ENCODE measurements around the gene METTL3.

METTL3 gene

DNA sequence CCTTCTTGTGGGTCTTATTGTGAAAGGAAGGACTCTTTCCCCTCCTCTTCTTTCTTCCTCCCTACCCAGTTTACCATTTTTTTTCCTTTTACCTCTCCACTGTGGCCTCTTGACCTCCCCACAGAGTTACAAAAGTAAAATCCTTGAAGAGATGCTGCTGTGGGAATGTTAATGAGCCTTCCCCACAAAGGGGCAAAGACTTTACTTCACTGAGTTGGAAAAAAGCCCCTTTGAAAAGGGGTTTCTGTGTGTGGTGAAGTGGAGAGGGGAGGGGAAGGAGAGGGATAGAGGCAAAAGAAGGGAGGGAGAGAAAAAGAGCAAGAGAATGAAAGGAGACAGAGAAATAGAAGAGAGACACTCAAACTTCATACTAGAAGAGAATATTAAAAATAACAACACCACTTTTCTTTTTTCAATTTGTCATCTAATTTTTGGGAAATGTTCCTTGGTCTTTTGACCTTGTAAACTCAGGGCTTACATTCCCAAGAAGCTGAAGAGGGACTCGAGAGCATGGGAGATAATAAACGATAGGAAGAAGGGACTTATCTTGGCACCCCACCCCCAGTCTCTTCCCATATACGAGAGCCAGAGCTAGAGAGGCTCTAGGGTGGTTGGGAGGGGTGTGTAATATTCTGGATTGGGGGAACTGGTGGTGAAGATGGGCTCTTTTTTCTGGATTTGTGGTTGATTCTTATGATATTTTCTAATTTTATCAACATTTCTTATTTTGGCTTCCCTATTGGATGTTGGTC lies 28.2 kb upstream of the METTL3 start:
- H3K36me3 ChIP-seq (ENCODE audit: insufficient read depth, low read length): no peaks in the 10 kb centered on the region
- no peaks in the 10 kb centered on the region for H3K4me1 ChIP-seq (ENCODE audit: control insufficient read depth, insufficient read depth, low read length, unreplicated experiment)
- no peak overlapping the region for H3K27ac ChIP-seq (ENCODE audit: low read depth, low read length)
- no peaks in the 10 kb centered on the region for H3K79me2 ChIP-seq (ENCODE audit: control insufficient read depth, insufficient read depth, low read length, unreplicated experiment)
- peaks cover 50% of the 10 kb centered on the region for H3K27me3 ChIP-seq (ENCODE audit: insufficient read depth, low read length)
- no peak overlapping the region for H3K4me3 ChIP-seq (ENCODE audit: low read depth, low read length)
- H2AFZ ChIP-seq (ENCODE audit: low read length, unreplicated experiment): no peak overlapping the region

DNA sequence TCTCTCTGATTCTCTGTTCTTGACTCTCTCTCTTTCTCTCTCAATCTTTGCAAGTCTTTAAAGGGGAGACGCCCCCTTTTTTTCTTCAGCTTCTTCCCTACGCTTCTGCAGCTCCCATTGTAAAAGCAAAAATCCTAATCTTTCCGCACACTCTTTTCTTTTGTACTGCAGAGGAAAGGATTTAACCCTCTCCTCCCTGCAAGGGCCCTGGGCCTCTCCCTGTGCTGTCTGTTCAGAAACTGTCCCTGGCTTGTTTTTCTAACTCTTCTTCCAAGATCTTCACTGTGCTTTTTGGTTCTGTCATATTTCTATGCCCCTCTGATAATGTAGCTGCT lies 25.9 kb upstream of the METTL3 start:
- Histone ChIP-seq H3K4me1 (ENCODE audit: control insufficient read depth, insufficient read depth, low read length, unreplicated experiment) (no peaks in the 10 kb centered on the region), H3K27ac (ENCODE audit: low read depth, low read length) (no peak overlapping the region), H3K79me2 (ENCODE audit: control insufficient read depth, insufficient read depth, low read length, unreplicated experiment) (no peaks in the 10 kb centered on the region), H2AFZ (ENCODE audit: low read length, unreplicated experiment) (peak overlapping the region; percentile 45), H3K27me3 (ENCODE audit: insufficient read depth, low read length) (peaks cover 64% of the 10 kb centered on the region), H3K4me3 (ENCODE audit: low read depth, low read length) (peak overlapping the region; percentile 65), H3K36me3 (ENCODE audit: insufficient read depth, low read length) (no peaks in the 10 kb centered on the region)

DNA sequence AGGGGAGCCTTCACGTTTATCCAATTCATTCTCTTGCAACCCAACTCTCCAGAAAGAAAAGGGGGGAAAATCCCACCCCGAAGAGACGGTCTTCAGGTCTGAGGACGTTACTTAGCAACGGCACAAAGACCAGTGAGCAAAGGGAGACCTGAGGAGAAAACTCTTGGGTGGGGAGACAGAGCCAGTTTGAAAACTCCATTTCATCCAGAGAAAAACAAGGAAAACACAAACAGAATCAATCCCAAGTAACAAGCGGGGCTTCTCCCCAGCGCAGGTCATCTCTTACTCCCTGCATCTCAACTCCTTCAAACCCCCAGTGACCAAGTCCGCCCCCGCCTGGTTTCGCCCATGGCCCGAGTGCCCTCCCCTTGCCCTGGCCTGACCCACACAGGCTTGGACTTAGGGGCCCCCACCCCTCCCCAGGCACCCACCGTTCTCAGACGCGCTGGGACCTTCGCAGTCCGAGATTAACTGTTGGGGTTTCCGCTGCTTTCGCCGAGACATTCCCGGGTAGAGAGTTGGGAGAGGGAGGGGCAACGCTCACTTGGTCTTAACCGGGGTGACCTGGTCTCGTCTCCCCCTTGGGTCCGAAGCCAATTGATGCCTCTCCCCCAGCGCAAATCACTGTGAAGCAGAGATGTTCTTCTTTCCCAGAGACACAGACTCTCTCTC lies 25.4 kb upstream of the METTL3 start:
- no peaks in the 10 kb centered on the region for H3K36me3 ChIP-seq (ENCODE audit: insufficient read depth, low read length)
- peak overlapping the region; percentile 45 for H2AFZ ChIP-seq (ENCODE audit: low read length, unreplicated experiment)
- peaks cover 64% of the 10 kb centered on the region for H3K27me3 ChIP-seq (ENCODE audit: insufficient read depth, low read length)
- H3K79me2 ChIP-seq (ENCODE audit: control insufficient read depth, insufficient read depth, low read length, unreplicated experiment): no peaks in the 10 kb centered on the region
- H3K4me1 ChIP-seq (ENCODE audit: control insufficient read depth, insufficient read depth, low read length, unreplicated experiment): no peaks in the 10 kb centered on the region
- no peak overlapping the region for H3K27ac ChIP-seq (ENCODE audit: low read depth, low read length)
- peak overlapping the region; percentile 65 for H3K4me3 ChIP-seq (ENCODE audit: low read depth, low read length)

GRCh38 chr14:21535545-21536417 lies 24.6 kb upstream of the METTL3 start:
- Histone ChIP-seq H2AFZ (ENCODE audit: low read length, unreplicated experiment) (no peak overlapping the region), H3K27me3 (ENCODE audit: insufficient read depth, low read length) (peaks cover 64% of the 10 kb centered on the region), H3K79me2 (ENCODE audit: control insufficient read depth, insufficient read depth, low read length, unreplicated experiment) (no peaks in the 10 kb centered on the region), H3K4me1 (ENCODE audit: control insufficient read depth, insufficient read depth, low read length, unreplicated experiment) (no peaks in the 10 kb centered on the region), H3K4me3 (ENCODE audit: low read depth, low read length) (peak overlapping the region; percentile 65), H3K27ac (ENCODE audit: low read depth, low read length) (no peak overlapping the region), H3K36me3 (ENCODE audit: insufficient read depth, low read length) (no peaks in the 10 kb centered on the region)

- Histone ChIP-seq H3K27ac (ENCODE audit: low read depth, low read length) (no peak overlapping the region), H3K27me3 (ENCODE audit: insufficient read depth, low read length) (peaks cover 60% of the 10 kb centered on the region), H3K36me3 (ENCODE audit: insufficient read depth, low read length) (no peaks in the 10 kb centered on the region), H3K4me3 (ENCODE audit: low read depth, low read length) (no peak overlapping the region), H3K4me1 (ENCODE audit: control insufficient read depth, insufficient read depth, low read length, unreplicated experiment) (no peaks in the 10 kb centered on the region), H2AFZ (ENCODE audit: low read length, unreplicated experiment) (no peak overlapping the region), H3K79me2 (ENCODE audit: control insufficient read depth, insufficient read depth, low read length, unreplicated experiment) (no peaks in the 10 kb centered on the region)
Measured at GRCh38 chr14:21534576-21534975, 23.4 kb upstream of the METTL3 start.

- no peak overlapping the region for H3K27ac ChIP-seq (ENCODE audit: low read depth, low read length)
- no peaks in the 10 kb centered on the region for H3K4me1 ChIP-seq (ENCODE audit: control insufficient read depth, insufficient read depth, low read length, unreplicated experiment)
- H3K4me3 ChIP-seq (ENCODE audit: low read depth, low read length): no peak overlapping the region
- peaks cover 48% of the 10 kb centered on the region for H3K27me3 ChIP-seq (ENCODE audit: insufficient read depth, low read length)
- H2AFZ ChIP-seq (ENCODE audit: low read length, unreplicated experiment): no peak overlapping the region
- H3K79me2 ChIP-seq (ENCODE audit: control insufficient read depth, insufficient read depth, low read length, unreplicated experiment): no peaks in the 10 kb centered on the region
- H3K36me3 ChIP-seq (ENCODE audit: insufficient read depth, low read length): no peaks in the 10 kb centered on the region
Measured at GRCh38 chr14:21533294-21533693, 22.2 kb upstream of the METTL3 start.

- H3K4me1 ChIP-seq (ENCODE audit: control insufficient read depth, insufficient read depth, low read length, unreplicated experiment): peaks cover 7% of the 10 kb centered on the region
- no peak overlapping the region for H2AFZ ChIP-seq (ENCODE audit: low read length, unreplicated experiment)
- H3K79me2 ChIP-seq (ENCODE audit: control insufficient read depth, insufficient read depth, low read length, unreplicated experiment): no peaks in the 10 kb centered on the region
- H3K36me3 ChIP-seq (ENCODE audit: insufficient read depth, low read length): no peaks in the 10 kb centered on the region
- no peak overlapping the region for H3K27ac ChIP-seq (ENCODE audit: low read depth, low read length)
- H3K4me3 ChIP-seq (ENCODE audit: low read depth, low read length): no peak overlapping the region
- peaks cover 15% of the 10 kb centered on the region for H3K27me3 ChIP-seq (ENCODE audit: insufficient read depth, low read length)
Measured at GRCh38 chr14:21529515-21529914, 18.4 kb upstream of the METTL3 start.

DNA sequence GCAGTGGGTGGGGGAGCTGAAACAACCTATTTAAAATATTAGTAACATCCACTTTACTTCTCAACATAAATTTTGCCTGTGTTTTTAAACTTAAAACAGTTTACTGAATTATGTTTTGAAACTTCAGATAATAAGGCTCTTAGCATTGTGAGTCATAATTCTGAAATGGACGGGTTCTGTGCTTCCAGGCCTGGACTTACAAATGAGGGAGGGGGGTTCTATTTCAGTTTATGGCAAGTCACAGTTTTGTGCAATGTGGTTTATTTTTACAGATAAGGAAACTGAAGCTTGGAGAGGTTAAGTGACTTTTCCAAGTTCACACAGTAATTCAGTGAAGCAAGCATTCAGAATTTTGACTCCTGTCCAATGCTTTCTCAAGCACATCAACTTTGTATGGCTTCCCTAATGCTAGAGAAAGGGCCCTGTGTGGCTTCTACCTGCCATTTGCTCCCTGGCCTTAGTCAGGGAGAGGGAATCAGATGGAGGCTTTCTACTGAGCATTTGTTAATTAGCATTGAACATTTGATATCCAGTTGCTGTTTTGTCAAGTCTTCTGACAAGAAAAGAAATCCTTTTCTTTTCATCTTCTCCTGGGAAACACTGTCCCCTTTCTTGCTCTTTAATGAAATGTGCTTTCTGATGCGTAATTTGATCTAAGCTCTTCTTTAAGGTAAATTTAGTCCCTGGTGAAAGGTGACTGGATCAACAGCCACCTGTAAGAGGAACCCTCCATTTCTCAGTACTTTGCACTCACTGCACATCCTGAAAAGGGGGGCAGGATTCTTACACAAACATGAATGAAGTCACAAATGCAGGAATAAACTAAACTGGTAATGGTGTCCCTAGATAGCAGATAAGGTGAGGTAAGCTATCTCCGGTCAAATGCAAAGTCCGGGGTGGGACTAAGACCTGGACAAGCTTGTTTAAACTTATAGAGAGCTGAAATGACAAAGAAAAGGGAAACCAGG lies 17.5 kb upstream of the METTL3 start:
- Histone ChIP-seq H3K27me3 (ENCODE audit: insufficient read depth, low read length) (peaks cover 7% of the 10 kb centered on the region), H3K79me2 (ENCODE audit: control insufficient read depth, insufficient read depth, low read length, unreplicated experiment) (no peaks in the 10 kb centered on the region), H2AFZ (ENCODE audit: low read length, unreplicated experiment) (no peak overlapping the region), H3K4me1 (ENCODE audit: control insufficient read depth, insufficient read depth, low read length, unreplicated experiment) (peaks cover 7% of the 10 kb centered on the region), H3K27ac (ENCODE audit: low read depth, low read length) (no peak overlapping the region), H3K4me3 (ENCODE audit: low read depth, low read length) (no peak overlapping the region), H3K36me3 (ENCODE audit: insufficient read depth, low read length) (no peaks in the 10 kb centered on the region)

DNA sequence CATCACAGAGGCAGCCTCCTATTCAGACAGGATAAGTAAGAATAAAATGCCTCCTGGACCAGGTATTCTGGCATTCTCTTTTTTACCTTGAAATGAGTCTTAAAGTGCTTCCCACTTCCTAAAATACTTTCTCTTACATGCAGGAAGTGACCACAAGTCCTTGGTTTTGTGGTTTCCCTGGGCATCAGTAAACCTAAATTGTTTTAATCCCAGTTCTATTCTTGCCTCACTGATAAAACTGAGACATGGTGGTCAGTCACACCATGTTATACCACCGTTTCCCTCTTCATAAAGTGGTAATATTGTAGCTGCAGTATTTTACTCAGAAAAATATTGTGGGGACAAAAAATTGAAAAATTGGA lies 16.2 kb upstream of the METTL3 start:
- Histone ChIP-seq H3K79me2 (ENCODE audit: control insufficient read depth, insufficient read depth, low read length, unreplicated experiment) (no peaks in the 10 kb centered on the region), H3K4me1 (ENCODE audit: control insufficient read depth, insufficient read depth, low read length, unreplicated experiment) (peaks cover 7% of the 10 kb centered on the region), H3K27ac (ENCODE audit: low read depth, low read length) (no peak overlapping the region), H2AFZ (ENCODE audit: low read length, unreplicated experiment) (no peak overlapping the region), H3K4me3 (ENCODE audit: low read depth, low read length) (no peak overlapping the region), H3K36me3 (ENCODE audit: insufficient read depth, low read length) (no peaks in the 10 kb centered on the region), H3K27me3 (ENCODE audit: insufficient read depth, low read length) (no peaks in the 10 kb centered on the region)
